Gastrocnemius medialis (tissue), 4 donors: ENCODE data around the gene DEDD2.

Experiments used
- CTCF ChIP-seq, 5 experiments: fragments of 450-650 bp in 3 of 5; fragments of 200-600 bp in 2 of 5; sonication (generic) in 2 of 5; IDR thresholded peaks in 4 of 5; conservative IDR thresholded peaks in 1 of 5; 1 replicate in 4 of 5; 2 replicates in 1 of 5; pipeline ENCODE4 v1.5.1; 2016 to 2019; ENCODE audit warnings: antibody characterized with exemption in 5 of 5, mild to moderate bottlenecking in 3 of 5, moderate library complexity in 3 of 5
- POLR2A ChIP-seq, 2 donors: fragments of 450-650 bp; IDR thresholded peaks; one replicate each; pipeline ENCODE4 v1.6.1; 2017; ENCODE audit warnings: antibody characterized with exemption in 2 of 2, mild to moderate bottlenecking in 2 of 2, moderate library complexity in 2 of 2

- TF ChIP-seq CTCF (IDR thresholded peaks at IDR 0.05 in 4 of 5, conservative IDR thresholded peaks at IDR 0.05 in 1 of 5) (no peak), POLR2A (IDR thresholded peaks at IDR 0.05) (no peak)
Observed at GRCh38 chr19:42234364-42234763, 16.9 kb upstream of the DEDD2 start.
